ENCODE results near the gene C14orf39. TPM values are rescaled to one million over a fixed set of nuclear protein-coding genes. Genes with fewer than 3 reads are reported as not detected.

C14orf39 gene
- under 1 TPM in 1 of 3 donors, not detected in 2; 0.10 TPM for polyA plus RNA-seq

GRCh38 chr14:60485598-60486251 lies at the start of gene C14orf39:
C14orf39 (minus strand) TSS chr14:60486063; CDS start chr14:60485078, 985 bp downstream.
- H3K27ac ChIP-seq (ENCODE audit: low read depth, low read length) = no peak within 1 kb of the TSS
- 2 to 3% (median 3%) methylated on average over 57 of the region's 57 CpGs for WGBS, 3 donors

DNA sequence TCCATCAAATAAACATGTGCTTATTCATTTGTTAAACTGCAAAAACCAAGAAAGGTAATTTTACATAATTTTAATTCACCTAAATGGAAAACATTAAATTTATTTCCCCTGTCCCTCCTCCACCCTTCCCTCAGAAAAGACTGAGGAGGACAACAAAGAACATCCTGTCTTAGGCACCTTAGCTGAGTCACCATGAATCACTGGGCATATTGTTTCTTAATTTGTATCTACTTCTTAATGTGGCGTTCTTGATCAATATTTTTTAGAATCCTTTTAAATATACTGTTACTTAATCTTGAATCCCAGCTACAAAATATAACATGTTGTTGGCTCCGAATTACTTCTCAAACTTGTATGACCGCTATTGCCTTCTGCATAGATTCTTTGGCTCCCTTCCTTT lies 46.6 kb upstream of the C14orf39 start:
- WGBS, 3 donors = 54 to 61% (median 57%) methylated on average over 3 of the region's 3 CpGs
- H3K27ac ChIP-seq (ENCODE audit: low read depth, low read length) = no peak overlapping the region

DNA sequence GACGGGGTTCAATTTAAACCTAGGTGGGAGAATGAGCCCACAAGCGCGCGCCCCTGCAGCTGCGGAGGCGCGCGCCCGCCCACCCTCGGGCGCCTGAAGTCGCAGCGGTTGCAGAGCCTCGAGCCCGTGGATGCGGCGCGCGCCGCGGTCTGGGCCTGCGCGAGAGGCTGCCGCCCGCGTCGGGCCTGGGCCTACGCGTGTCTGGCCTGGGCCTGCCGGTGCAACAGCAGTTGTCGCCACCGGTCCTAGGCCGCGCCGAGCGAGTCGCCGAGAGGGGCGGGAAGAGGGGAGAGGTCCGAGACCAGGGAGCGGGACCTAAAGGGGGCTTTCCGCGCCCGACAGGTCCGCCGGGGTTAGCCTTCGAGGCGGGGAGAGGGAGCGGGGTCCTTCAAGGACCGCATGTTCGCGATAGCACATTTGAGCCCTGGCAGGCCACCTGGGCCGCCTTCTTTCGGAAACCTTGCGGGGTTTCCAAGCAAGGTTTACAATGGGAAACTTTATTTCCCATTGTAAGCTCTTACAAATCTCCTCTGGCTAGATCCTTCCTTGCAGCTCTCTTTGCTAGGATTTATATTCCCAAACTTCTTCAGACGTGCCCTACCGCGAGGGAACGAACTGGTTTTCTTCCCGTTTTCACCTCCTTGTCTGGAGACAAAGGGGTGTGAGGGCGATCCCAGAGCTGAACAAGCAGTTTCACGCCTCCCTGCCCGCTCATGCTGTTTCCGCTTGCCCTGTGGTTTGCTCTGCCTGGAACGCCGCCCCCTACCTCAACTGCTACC lies 29.8 kb upstream of the C14orf39 start:
- 9 to 14% (median 10%) methylated on average over 46 to 66 of the region's 66 CpGs for WGBS, 3 donors
- no peak overlapping the region for H3K27ac ChIP-seq (ENCODE audit: low read depth, low read length)

DNA sequence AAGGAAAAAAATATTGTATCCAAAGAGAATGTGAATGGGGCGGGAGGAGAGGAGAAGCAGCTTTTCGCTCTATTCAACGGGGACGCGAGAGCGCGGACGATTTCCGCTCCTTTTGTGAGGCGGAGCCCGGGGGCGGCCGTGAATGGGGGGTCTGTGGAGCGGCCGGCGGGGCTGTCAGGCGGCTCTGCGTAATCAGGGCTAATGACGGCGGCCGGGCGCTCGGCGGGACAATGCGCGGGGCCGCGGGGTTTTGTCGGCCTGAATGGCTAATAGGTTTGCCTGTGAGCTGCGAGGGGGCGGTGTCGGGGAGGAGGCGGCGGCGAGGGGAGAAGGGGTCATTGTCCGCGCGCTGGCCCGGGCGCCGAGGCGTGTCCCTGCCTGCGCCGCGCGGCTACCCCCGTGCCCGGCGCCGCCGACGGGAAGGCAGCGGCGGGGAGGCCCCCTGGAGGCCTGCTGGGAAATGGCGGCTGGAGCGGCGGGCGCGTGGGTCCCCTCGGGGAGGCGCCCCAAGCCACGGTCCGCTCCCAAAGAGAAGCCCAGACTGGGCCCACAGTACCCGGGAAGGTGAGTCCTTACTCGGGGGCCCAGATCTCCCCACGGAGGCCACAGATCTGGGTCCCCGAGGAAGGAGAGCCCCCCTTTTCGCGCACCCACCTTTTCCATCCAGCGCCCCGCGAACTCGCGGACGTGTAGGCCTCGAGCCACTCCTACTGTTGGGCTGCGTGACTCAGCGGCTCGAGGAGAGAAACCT lies 29.1 kb upstream of the C14orf39 start:
- H3K27ac ChIP-seq (ENCODE audit: low read depth, low read length) = no peak overlapping the region
- 2 to 3% (median 2%) methylated on average over 57 to 79 of the region's 79 CpGs for WGBS, 3 donors

DNA sequence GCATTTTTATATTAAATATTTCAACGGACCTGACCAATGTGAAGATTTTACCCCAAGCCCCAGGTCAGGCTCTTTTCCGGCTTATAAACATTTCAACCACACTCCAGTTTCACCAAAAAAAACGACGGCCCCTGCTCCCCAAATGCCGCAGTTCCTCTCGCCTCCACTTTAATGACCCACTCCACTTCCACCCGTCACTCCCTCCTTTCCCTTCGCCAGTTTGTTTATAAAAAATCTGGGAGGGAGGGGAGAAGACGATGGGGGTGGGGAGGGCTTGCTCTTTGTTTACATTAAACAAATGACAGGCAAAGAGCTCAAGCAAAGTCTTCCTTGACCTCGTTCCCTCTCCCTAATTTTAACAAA lies 28.5 kb upstream of the C14orf39 start:
- 4 to 9% (median 8%) methylated on average over 10 of the region's 10 CpGs for WGBS, 3 donors

GRCh38 chr14:60512973-60513571 lies 27.2 kb upstream of the C14orf39 start:
- no peak overlapping the region for H3K27ac ChIP-seq (ENCODE audit: low read depth, low read length)
- WGBS, 3 donors = 6 to 8% (median 8%) methylated on average over 7 of the region's 7 CpGs

More for the DNA sequence above, 28.5 kb upstream of the C14orf39 start:
- H3K27ac ChIP-seq (ENCODE audit: low read depth, low read length) = no peak overlapping the region

DNA sequence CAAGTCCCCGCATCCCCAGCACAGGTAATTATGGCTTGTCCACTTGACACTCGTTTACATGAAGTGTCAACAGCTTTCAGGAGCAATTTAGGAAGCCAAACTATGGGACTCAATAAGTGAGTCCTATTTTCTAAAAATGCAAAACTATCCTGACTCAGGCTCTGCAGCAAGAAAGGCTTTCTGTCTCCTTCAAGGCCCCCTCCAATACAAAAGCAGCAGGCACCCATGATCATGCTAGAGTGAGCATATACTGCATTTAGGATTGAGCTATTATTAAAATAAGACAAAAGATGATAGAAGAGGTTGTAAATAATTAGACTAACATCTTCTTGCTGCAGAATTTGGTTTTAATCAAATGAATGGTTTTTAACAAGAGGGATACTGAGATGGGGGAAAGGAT lies 26.3 kb upstream of the C14orf39 start:
- 12 to 16% (median 14%) methylated on average over 2 of the region's 2 CpGs for WGBS, 3 donors
- H3K27ac ChIP-seq (ENCODE audit: low read depth, low read length) = no peak overlapping the region

GRCh38 chr14:60510951-60511599 lies 25.2 kb upstream of the C14orf39 start:
- no peak overlapping the region for H3K27ac ChIP-seq (ENCODE audit: low read depth, low read length)
- 7 to 8% (median 7%) methylated on average over 43 to 49 of the region's 49 CpGs for WGBS, 3 donors

- H3K27ac ChIP-seq (ENCODE audit: low read depth, low read length) = no peak overlapping the region
- WGBS, 3 donors = 5 to 7% (median 6%) methylated on average over 35 of the region's 35 CpGs
Observed at GRCh38 chr14:60510254-60510950, 24.5 kb upstream of the C14orf39 start.

DNA sequence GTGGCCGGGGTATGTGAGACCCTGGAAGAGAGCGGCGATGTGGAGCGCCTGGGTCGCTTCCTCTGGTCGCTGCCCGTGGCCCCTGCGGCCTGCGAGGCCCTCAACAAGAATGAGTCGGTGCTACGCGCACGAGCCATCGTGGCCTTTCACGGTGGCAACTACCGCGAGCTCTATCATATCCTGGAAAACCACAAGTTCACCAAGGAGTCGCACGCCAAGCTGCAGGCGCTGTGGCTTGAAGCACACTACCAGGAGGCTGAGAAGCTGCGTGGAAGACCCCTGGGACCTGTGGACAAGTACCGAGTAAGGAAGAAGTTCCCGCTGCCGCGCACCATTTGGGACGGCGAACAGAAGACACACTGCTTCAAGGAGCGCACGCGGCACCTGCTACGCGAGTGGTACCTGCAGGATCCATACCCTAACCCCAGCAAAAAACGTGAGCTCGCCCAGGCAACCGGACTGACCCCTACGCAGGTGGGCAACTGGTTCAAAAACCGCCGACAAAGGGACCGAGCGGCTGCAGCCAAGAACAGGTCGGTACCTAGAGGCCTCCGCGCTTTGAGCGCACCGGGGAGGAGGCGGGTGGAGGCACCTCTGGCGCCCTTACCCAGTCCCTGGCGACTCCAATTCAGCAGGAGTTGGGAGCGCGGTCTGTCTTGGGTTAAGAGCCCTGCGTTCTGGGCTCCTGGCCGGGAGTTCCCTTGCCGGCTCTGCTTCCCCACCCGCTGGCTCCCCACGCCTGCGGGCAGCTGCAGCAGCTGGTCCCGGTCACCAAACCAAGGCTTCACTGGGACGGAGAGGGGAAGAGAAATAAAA lies 23.8 kb upstream of the C14orf39 start:
- no peak overlapping the region for H3K27ac ChIP-seq (ENCODE audit: low read depth, low read length)
- WGBS, 3 donors = 4 to 5% (median 5%) methylated on average over 58 of the region's 58 CpGs

GRCh38 chr14:60508707-60509437 lies 23.0 kb upstream of the C14orf39 start, which contains the start of gene SIX6:
SIX6 (plus strand) TSS chr14:60509146; CDS start chr14:60509399, 253 bp downstream.
- H3K27ac ChIP-seq (ENCODE audit: low read depth, low read length) = no peak within 1 kb of the TSS
- WGBS, 3 donors = 2 to 3% (median 3%) methylated on average over 51 to 55 of the region's 55 CpGs

DNA sequence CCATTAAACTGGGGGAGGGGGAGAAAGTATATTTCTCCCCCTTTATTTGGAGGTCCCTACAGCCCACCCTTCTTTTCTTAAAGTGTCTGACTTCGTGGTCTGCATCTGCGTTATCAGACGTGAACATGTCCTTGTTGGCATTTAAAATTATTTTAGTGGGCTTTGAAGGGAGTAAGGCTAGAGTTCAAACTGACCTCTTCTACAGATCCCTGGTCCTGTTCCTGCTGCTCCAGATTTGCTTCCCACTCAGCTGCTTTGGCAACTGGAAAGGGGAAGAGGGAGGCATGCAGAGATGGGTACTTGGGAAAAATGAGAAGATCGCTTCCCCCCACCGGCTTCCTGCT lies 22.5 kb upstream of the C14orf39 start:
- WGBS, 3 donors = 1 to 8% (median 7%) methylated on average over 5 of the region's 5 CpGs
- no peak overlapping the region for H3K27ac ChIP-seq (ENCODE audit: low read depth, low read length)

GRCh38 chr14:60506985-60507829 lies 21.3 kb upstream of the C14orf39 start:
- H3K27ac ChIP-seq (ENCODE audit: low read depth, low read length) = no peak overlapping the region
- WGBS, 3 donors = 6 to 7% (median 7%) methylated on average over 48 of the region's 48 CpGs

- whole genome bisulfite sequencing, 3 donors = 6 to 10% (median 8%) methylated on average over 17 of the region's 17 CpGs
- H3K27ac ChIP-seq (ENCODE audit: low read depth, low read length) = no peak overlapping the region
Observed at GRCh38 chr14:60506462-60506984, 20.7 kb upstream of the C14orf39 start.

GRCh38 chr14:60506010-60506409 lies 20.1 kb upstream of the C14orf39 start:
- 5 to 6% (median 5%) methylated on average over 7 of the region's 7 CpGs for WGBS, 3 donors
- no peak overlapping the region for H3K27ac ChIP-seq (ENCODE audit: low read depth, low read length)

Data from adipose tissue (tissue), 3 donors.